Body of pancreas (tissue), 4 donors: ENCODE data around the gene PRELP.

ENCODE experiments used
- POLR2A ChIP-seq, 3 donors: fragments of 450-650 bp; IDR thresholded peaks; one replicate each; pipeline ENCODE4 v1.6.1; 2016; ENCODE audit warnings: antibody characterized with exemption in 3 of 3, mild to moderate bottlenecking in 2 of 3
- TF ChIP-seq, protein P1 (sequence below), 7 experiments: fragments of 450-650 bp in 4 of 7; fragments of 200-600 bp in 3 of 7; sonication (generic) in 3 of 7; IDR thresholded peaks; one replicate each; pipeline ENCODE4 v1.5.1; 2016 to 2019; ENCODE audit warnings: antibody characterized with exemption in 7 of 7

GRCh38 chr1:203477748-203478147 is 2.1 kb downstream of the PRELP start:
- TF ChIP-seq, protein P1, sequence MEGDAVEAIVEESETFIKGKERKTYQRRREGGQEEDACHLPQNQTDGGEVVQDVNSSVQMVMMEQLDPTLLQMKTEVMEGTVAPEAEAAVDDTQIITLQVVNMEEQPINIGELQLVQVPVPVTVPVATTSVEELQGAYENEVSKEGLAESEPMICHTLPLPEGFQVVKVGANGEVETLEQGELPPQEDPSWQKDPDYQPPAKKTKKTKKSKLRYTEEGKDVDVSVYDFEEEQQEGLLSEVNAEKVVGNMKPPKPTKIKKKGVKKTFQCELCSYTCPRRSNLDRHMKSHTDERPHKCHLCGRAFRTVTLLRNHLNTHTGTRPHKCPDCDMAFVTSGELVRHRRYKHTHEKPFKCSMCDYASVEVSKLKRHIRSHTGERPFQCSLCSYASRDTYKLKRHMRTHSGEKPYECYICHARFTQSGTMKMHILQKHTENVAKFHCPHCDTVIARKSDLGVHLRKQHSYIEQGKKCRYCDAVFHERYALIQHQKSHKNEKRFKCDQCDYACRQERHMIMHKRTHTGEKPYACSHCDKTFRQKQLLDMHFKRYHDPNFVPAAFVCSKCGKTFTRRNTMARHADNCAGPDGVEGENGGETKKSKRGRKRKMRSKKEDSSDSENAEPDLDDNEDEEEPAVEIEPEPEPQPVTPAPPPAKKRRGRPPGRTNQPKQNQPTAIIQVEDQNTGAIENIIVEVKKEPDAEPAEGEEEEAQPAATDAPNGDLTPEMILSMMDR (IDR thresholded peaks at IDR 0.05) = no peak
- no peak for TF ChIP-seq POLR2A (IDR thresholded peaks at IDR 0.05)
